HG03354 (cell line): ENCODE measurements around the gene AOAH.
"Not testable (repeated sequence)": the region's sequence is repeated elsewhere in the genome, so short reads cannot be mapped to it uniquely, and the experiment has no call there.

Experiments used
- ATAC-seq: cut with Tn5 transposase; IDR thresholded peaks from one replicate; pipeline ENCODE4 v1.9.1; 2021; ENCODE audit warnings: mild to moderate bottlenecking; ENCODE audit not compliant: unreplicated experiment, poor library complexity, severe bottlenecking

AOAH gene

DNA sequence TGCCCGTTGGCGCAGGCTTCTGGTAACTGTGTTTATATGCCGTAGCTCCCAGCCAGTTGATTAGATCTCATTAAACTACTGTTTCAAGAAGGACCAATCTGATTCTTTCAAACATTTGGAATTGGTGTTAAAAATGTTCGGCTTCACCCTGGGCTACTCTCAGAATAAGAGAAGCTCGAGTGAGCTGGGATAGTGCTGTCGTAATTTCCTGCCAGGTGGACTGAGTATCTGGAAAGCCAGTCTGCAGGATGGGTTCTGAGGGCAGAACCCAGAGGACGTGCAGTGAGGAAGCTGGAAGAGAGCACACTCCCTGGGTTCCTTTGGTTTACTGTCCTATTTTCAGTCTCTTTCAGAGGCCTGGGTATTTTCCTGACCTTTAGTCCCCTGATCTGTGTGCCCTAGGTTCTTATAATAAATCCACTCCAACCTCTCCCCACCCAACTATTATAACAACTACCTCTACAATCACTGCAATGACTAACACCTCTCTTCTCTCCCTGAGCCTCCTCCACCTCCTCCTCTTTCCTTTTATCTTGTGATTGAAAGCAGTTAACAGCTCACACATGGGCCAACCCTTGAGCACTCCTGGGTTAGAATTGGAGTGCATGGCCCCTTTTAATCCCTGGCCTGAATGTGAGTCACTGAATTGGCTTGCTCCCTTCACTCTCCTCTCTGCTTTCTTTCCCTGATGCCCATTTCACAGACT lies 63.0 kb downstream of the AOAH start:
- ATAC-seq, result no peak

GRCh38 chr7:36659638-36660341 lies 64.5 kb downstream of the AOAH start:
- no peak for ATAC-seq

DNA sequence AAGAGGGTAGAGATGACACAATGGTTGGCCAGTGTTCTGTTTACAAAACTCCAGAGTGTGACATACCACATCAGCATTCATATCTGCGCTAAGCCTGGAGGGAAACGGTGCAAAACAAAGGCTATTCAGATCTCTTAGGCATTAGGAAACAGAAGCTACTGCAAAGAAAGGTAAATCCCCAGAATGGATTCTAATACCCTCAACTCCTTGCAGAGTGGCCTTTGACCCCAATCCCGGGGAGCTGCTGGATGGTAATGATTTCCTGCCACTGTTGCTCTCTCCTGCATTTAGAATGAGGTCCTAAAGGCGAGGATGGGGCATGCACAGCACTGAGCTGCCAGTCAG lies 65.2 kb downstream of the AOAH start:
- ATAC-seq, result no peak

- ATAC-seq, result no peak
These were observed 65.7 kb downstream of the AOAH start for GRCh38 chr7:36658335-36659171.

DNA sequence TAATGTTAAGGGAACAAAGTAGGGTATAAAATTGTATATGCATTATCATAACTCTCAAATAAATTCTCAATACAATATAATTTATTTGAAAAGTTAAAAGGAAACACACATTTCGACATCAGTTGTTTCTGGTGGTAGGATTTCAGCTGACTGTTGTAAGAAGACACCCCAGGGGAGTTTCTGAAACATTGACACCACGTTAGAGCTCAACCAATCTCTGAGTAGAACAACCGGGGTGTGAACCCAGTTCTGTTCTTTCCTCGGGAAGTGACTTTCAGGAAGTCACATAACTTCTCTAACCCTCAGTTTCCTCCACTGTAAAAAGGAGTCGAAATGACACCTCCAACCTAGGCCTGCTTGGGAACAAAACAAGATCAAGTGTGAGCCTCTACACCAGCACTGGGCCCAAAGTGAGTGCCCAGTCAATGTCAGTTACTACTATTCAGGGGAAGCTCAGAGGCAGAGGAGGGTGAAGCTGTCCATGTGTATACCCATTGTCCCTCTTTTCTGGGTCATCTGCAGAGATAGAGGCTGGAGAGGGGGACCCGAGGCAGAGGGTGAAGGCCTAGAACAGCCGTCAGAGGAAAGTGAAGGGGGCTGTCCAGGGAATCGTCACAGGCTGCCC lies 67.1 kb downstream of the AOAH start:
- no peak for ATAC-seq

GRCh38 chr7:36654436-36654835 lies 69.9 kb downstream of the AOAH start:
- no peak for ATAC-seq

- ATAC-seq, result no peak
These were observed 70.5 kb downstream of the AOAH start for GRCh38 chr7:36653663-36654355.

DNA sequence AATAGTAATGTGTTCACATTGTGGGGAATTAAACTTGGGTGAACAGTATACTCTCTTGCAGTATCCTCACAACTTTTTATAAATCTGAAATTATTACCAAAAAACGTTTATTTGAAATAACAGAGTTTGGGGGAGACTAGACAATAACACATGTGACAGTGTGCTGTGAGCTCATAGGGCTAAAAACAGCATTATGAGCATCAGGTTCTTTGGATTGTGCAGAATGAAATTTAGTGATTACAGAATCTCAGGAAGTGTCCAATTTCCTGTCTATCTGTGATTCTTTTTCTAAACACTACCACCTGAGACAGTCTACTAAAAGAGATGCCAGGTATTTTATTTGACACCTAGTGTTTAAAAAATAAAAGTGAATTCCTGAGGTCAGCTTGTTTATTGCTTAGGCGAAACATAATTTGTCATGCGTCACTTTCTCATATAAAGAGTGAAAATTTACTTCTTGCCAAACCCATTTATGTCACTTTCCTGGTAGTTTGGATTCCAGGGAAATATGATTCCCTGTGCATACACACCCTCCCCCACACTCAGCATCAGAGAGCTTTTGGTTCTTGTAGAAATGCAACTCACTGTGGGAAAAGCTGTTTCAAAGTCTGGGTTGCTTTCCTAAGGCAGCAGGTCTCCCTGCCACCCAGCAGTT lies 71.2 kb downstream of the AOAH start:
- ATAC-seq, result no peak

- no peak for ATAC-seq
These were observed 71.9 kb downstream of the AOAH start for GRCh38 chr7:36652431-36652830.

GRCh38 chr7:36651404-36651803 lies 72.9 kb downstream of the AOAH start:
- no peak for ATAC-seq

DNA sequence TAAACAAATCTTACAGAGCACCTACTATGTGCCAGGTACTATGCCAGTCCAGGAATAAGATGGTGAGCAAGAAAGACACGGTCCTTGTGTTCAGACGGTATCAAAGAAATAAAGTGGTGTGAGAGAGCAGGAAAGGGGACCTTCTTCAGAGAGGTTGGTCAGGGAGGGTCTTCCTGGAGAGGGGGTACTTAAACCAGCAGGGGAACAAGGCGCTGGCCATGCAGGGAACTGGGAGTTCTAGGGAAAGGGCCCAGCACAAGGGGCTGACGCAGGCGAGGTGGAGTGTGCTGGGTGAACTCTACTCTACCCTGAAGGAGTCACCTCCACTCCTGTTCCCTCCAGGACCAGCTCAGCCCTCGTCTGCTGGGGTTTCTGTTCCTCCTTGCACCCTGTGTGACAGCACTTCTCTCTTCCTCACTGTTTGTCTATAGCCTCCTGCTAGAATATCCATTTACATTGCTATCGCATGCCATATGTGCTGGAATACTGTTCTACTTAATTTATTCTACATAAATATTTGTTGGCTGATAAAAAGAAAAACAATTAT lies 73.5 kb downstream of the AOAH start:
- no peak for ATAC-seq

DNA sequence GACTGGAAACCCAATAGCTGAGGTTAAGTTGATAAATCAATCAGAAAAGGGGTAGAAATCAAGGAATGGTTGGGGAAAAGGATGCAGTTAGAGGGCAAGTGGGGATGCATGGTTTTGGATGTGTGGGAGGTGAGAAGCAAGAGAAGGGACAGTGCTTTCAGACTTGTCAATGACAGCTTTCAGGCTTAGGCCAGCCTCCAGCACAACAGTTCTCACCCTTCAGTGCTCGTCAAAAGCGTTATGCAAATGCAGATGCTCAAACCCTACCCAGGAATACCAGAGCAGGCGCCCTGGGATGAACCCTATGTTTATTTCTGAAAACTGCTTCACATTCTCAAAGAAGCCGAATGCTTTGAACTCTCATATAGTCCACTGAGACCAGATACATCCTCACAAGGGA lies 74.0 kb downstream of the AOAH start:
- ATAC-seq, result no peak

GRCh38 chr7:36649319-36649718 lies 75.0 kb downstream of the AOAH start:
- not testable (repeated sequence) for ATAC-seq

DNA sequence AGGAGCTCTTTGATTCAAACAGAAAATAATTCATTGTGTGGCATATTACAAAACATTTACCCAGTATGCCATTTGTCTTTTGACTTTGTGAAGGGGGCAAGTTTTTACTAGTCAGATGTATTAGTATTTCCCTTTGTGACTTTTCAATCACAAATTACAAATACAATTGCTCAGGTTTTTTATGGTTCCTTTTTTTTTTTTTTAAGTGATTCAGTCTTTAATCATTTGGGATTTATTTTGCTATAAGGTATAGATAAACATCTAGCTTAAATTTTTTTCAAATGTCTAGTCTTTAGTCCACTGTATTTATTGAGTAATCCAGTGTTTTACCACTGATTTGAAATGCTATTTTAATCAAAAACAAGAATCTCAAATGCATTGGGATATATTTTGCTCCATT lies 75.9 kb downstream of the AOAH start:
- no peak for ATAC-seq

- no peak for ATAC-seq
These were observed 79.5 kb downstream of the AOAH start for GRCh38 chr7:36644625-36645422.

DNA sequence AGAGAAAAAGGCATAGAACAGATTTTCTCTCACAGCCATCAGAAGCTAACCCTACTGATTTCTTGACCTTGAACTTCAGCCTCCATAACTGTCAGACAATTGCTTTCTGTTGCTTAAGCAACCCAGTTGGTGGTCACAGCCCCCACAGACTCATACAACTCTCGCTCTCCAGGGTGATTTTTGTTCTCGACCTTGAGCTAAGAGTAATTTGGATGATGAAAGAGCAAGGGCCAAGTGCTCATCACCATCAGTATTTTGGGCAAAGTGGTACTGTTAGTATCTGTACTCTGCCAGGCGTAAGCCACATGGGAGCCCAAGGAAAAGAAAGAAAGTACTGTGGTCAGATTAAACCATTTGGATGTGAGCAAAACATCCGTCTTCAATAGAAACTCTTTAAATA lies 81.9 kb downstream of the AOAH start:
- no peak for ATAC-seq

DNA sequence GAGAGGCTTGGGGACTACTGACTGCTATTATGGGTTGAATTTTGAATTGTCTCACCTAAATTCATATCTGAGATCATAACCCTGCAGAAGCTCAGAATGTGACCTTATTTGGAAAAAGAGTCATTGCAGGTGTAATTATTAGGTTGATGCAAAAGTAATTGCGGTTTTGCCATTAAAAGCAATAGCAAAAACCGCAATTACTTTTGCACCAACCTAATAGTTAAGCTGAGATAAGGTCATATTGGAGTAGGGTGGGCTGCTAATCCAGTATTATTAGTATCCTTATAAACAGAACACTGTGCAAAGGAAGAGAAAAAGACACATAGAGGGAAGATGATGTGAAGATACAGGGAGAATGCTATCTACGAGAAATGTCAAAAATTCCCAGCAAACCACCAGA lies 82.3 kb downstream of the AOAH start:
- ATAC-seq, result no peak

DNA sequence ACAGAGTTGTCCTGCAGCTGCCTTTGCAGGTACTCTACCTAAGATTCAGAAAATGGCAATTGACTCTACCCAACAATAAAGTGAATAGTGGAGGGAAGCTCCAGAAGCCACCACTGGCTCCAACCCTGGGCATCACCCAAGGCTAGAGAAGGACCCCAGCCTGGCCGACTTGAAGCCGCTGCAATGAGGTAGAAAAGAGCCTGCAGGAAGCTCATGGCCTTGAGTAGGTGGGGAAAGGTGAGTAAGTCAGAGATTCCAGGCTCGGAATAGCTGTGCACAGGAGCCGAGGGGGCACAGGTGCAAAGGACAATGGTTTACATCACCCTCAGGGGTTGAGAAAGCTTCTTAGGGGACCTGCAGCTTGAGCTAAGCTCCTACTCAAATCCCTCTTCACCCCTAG lies 83.6 kb downstream of the AOAH start:
- ATAC-seq, result no peak
